LNCaP clone FGC (cell line): ENCODE measurements around the gene PTPRR.

Experiments used
- DNase-seq: peaks from one replicate; pipeline ENCODE4 v3.0.0-alpha.2; 2011; ENCODE audit warnings: low read depth
- H3K4me3 ChIP-seq: 2 replicates; pipeline ENCODE4 v1.5.1; 2011; ENCODE audit warnings: mild to moderate bottlenecking, low read depth, low read length, control low read depth
- CTCF ChIP-seq: IDR thresholded peaks from 2 replicates; pipeline ENCODE4 v1.5.1; 2012; ENCODE audit warnings: mild to moderate bottlenecking; ENCODE audit not compliant: control insufficient read depth, insufficient read depth; ENCODE audit errors: extremely low read depth

PTPRR gene

GRCh38 chr12:70733385-70733784, 187.2 kb downstream of the PTPRR start:
- peak; percentile 54 for DNase-seq
- H3K4me3 ChIP-seq = no peak overlapping the region
- peak; percentile 80 for TF ChIP-seq CTCF

DNA sequence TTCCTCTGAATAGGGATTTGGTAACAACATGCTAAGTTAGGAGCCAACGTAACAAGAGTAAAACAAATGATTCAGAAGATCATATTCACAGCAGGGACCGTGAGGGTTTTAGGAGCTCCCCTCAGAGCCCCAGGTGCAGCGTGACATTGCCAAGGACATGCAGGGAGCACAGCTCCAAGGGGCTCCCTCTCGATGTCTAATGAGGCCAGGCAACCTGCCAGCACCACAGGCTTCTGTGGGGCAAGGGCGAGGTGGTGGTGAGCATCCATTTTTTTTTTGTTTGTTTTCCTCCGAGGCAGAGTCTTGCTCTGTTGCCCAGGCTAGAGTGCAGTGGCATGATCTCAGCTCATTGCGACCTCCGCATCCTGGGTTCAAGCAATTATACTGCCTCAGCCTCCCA, 188.3 kb downstream of the PTPRR start:
- H3K4me3 ChIP-seq = no peak overlapping the region
- no peak for TF ChIP-seq CTCF
- DNase-seq = no peak

DNA sequence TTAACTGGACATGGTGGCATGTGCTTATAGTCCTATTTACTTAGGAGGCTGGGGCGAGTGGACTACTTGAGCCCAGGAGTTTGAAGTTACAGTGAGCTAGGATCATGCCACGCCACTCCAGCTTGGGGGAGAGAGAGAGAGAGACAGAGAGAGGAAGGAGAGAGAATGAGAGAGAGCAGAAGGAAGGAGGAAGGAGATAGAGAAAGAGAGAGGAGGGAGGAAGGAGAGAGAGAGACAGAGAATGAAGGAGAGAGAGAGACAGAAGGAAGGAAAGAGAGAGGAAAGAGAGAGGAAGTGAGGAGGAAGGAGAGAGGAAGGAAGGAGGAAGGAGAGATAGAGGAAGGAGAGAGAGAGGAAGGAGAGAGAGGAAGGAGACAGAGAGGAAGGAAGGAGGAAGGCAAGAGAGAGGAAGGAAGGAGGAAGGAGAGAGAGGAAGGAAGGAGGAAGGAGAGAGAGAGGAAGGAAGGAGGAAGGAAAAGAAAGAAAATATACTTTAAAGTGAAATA, 189.8 kb downstream of the PTPRR start:
- DNase-seq = no peak
- no peak for TF ChIP-seq CTCF
- H3K4me3 ChIP-seq = no peak overlapping the region

DNA sequence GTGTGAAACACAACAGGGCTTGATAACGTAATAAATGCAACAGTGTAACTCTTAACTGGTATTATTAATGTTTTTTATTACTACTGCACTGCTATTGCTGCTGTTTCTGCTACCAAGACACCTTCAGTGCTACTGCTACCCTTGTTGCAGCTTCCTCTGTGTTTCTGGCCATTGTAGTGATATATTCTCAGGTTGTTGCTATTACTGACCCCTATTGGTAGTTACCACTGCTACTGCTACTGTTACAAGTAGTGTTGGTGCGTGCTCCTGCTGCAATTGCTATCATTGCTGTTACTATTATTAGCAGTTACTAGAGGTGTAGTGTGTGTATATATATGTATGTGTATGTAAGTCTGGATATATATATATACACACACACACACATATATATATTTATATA, 196.1 kb downstream of the PTPRR start:
- peak; percentile 31; the same call in 1 of the 2 replicates for TF ChIP-seq CTCF
- DNase-seq = no peak
- H3K4me3 ChIP-seq = no peak overlapping the region

- no peak for TF ChIP-seq CTCF
- H3K4me3 ChIP-seq = no peak overlapping the region
- DNase-seq = no peak
These were observed 197.8 kb downstream of the PTPRR start for GRCh38 chr12:70722584-70723343.

GRCh38 chr12:70721656-70722357, 198.7 kb downstream of the PTPRR start:
- no peak for TF ChIP-seq CTCF
- no peak overlapping the region for H3K4me3 ChIP-seq
- DNase-seq = no peak
